GM12801 (cell line): ENCODE data around the gene TEX22.

ENCODE experiments used
- CTCF ChIP-seq: IDR thresholded peaks from one replicate; pipeline ENCODE4 v1.5.1; 2011; ENCODE audit warnings: control low read depth; ENCODE audit not compliant: insufficient read length; ENCODE audit errors: extremely low read depth

TEX22 gene

DNA sequence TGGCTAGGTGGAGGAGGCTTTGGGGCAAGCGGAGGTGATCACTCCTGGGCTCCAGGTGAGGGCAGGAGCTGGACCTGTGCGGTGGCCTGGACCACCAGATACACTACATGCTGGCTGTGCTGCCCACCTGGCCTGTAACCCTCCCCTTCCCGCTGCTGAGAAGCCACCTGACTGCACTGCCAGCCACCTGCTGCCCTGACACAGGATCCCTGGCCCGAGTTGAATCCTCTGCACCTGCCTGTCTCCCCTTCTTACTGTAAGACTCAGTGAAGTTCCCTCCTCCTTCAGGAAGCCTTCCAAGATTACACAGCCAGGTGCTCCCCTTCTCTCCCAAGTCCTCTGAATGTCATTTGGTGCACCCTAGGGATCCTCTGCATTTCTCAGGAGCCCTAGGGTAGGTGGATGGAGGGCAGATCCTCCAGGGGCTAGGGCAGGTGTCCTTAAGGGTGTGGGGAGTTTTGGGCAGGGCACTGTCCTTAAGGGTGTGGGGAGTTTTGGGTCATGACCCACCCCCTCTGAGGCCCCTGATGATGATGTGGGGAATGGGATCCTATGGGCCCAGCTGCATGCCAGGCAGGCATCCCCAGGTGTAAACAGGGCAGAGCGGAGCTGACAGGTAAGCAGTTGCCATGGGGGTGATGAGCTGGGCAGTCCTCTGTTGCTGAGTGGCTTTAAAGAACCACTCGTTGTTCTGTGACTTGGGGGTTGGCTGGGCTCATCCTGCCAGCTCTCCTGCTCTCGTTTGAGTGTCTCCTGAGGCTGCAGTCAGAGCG lies 14.6 kb downstream of the TEX22 start:
- no peak for TF ChIP-seq CTCF

GRCh38 chr14:105413544-105413886 lies 15.2 kb downstream of the TEX22 start:
- TF ChIP-seq CTCF = no peak

DNA sequence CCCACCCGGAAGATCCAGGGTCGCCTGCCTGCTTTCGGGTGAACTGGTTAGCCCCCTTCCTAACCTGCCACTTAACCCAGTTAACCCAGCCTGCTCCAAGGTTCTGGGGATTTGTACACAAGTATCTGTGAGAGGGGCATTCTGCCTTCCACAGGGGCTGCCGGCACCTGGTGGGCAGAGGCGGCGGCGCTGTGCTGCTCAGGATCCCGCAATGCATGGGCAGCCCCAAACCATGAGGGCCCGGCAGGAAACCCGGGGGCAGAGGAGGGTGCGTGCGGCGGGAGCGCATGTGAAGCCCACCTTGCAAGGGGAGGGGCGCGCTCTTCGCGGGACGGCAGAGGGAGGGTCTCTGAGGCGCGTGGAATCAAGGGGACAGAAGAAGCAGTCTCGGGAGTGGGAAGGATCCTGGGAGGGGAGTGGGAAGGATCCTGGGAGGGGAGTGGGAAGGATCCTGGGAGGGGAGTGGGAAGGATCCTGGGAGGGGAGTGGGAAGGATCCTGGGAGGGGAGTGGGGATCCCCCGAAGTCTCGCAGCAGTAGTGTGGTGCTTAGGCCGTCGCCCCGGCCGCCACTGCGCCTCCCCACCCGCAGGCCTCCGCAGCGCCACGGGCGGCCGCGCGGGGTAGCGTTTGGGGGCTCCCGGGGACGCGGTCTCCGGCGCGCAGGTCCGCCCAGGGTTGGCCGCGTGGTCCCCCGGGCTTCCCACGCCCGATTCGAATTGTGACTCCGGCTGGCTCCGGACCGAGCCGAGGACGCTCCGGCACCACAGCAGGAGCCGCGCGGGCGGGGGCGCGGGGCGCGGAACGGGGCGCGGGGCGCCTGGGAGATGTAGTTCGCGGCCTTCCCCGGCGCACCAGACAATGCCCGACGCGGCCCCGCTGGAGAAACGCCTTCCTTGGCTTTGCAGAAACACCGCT lies 16.4 kb downstream of the TEX22 start:
- no peak for TF ChIP-seq CTCF

DNA sequence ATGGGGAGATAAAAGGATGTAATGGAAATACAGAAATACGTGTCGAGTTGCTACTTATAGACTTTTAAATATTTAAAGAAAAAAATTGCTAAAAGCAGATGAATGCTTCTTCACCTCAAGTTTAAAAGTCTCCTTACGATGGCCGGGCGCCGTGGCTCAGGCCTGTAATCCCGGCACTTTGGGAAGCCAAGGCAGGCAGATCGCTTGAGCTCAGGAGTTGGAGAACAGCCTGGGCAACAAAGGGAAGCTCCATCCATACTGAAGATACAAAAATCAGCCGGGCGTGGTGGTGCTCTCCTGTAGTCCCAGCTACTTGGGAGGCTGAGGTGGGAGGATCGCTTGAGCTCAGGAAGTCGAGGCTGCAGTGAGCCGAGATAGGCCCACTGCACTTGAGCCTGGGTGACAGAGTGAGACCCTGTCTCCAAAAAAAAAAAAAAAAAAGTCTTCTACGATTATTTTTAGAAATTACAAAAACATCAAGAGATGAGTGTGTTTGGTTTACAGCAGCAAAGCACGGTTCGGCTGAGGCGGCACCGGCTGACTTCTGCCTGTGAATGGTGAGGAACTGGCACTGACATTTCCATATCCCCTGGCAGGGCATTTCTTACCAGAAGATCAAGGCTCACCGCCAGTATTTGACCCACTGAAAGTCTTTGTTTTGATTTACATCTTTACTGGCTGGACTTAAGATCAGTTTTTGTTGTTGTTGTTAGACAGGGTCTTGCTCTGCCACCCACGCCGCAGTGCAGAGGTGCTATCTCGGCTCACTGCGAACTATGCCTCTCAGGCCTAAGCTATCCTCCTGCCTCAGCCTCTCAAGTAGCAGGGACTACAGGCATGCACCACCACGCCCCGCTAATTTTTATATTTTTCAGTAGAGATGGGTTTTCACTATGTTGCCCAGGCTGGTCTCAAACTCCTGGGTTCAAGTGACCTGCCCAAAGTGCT lies 17.4 kb downstream of the TEX22 start:
- no peak for TF ChIP-seq CTCF

DNA sequence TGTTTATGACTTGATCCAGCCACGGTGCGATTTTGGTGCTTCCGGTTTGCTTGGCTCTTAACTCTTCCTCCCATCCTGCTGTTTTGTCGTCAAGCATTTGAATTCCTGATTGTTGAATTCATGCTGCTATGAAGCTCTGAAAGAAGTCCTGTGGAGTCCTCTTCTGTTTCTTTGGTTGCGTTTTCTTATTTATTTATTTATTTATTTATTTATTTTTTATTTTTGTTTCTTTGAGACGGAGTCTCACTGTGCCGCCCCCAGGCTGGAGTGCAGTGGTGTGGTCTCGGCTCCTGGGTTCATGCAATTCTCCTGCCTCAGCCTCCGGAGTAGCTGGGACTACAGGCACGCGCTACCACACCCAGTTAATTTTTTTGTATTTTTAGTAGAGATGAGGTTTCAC lies 18.3 kb downstream of the TEX22 start:
- TF ChIP-seq CTCF = no peak

DNA sequence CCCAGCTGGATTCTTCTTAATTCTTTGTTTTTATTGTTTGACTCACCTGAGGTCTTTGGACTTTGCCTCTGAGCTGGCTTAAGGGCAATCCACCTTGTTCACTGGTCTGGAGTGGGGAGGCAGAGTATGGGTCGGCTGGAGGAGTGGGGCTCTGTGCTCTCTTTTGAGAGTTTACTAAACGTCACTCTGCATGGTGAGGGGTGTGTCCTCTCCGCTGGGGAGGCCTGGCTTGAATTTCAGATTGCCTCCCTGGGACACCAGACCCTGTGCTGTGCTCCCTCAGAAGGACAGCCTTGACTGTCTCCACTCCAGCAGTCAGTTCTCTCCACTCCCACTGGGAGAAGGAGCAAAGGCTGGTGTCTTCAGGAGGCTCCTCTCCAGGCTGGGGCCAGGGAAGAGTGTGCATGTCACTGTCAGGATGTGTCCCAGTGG lies 19.4 kb downstream of the TEX22 start:
- TF ChIP-seq CTCF = no peak
